GM19467 (cell line): ENCODE measurements around the gene NUDCD2.
A peak's percentile ranks its signal among the peaks of the same experiment; 100 is the strongest.

Source experiments
- ATAC-seq: cut with Tn5 transposase; IDR thresholded peaks from one replicate; pipeline ENCODE4 v1.9.1; 2021; ENCODE audit warnings: mild to moderate bottlenecking, moderate library complexity; ENCODE audit not compliant: unreplicated experiment

NUDCD2 gene, protein sequence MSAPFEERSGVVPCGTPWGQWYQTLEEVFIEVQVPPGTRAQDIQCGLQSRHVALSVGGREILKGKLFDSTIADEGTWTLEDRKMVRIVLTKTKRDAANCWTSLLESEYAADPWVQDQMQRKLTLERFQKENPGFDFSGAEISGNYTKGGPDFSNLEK

DNA sequence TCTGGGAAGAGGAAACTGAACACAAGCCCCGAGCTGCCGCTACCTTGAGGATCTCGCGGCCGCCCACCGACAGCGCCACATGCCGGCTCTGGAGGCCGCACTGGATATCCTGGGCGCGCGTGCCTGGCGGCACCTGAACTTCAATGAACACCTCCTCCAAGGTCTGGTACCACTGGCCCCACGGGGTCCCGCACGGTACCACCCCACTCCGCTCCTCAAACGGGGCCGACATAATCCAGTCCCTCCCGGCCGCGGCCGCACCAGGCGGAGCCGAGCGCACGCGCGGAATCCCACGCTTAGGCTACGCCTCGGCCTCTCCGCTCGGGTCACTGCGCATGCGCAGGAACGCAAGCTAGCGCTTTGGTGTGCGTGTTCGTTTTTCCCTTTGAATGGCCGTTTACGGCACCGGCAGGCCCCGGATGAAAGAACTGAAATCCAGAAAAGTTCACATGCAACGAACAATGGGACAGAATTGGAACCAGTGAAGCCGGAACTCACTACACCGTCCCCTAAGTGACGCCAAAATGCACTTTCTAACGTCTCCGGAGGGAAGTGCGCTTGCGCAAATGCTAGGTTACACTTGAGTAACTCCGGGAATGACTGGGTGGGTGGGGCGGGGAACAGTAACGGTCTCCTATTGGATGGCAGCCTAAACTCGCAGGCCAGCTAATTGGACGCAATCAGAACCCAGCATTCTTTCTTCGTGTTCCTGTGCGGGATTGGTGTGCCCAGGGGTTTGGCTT lies at the start of gene NUDCD2:
Gene NUDCD2, minus strand, starts transcription at position 284 of the 743 bp plus-strand sequence. Its CDS starts 52 bp downstream, at position 232.
- ATAC-seq, result peak; percentile 83

DNA sequence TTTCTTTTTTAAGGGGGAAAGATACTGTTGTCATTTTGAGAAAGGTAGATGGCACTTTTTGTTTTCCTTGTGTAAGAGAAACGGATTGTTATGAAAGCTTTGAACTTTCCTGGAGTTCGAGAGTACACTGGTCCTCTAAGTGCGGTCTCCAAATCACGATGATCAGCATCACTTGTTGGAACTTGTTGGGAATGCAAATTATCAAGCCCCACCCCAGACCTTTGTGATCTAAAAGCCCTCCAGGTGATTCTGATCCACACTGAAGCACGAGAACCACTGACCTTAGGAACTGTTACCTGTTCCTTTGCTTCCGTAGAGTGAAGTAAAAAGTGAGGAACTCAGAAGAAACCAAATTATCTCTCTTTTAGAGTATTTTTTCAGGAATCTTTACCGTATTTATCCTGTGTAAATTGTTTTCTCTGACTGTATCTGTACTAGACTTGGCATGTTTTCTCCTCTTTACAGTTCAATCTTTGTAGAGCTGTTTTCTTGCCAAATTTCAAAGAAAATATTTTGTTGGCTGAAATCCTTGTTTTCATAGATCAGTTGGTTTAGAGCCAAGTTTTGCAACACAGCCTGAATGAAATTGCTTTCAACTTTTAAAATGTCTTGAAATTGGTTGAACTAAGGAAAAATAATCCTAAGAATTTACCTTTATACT lies 49.5 kb upstream of the NUDCD2 start:
- no peak for ATAC-seq

DNA sequence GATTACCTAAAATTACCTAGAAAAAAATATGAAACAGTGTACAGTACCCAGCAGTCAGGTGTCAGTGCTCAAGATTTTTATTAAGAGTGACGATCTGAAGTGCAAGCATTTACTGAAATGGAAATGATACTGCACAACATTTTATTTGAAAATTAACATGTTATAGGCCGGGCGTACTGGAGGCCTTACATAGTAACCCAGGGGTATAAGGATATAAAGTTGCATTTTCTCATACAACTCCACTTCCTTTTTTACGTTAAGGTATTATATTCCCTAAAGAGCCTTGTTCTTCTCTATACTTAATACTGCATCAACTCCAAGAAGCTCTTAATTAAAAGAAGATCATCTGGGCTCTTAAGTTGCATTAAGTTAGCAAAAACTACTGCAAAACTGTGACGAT lies 48.9 kb upstream of the NUDCD2 start:
- ATAC-seq, result no peak

DNA sequence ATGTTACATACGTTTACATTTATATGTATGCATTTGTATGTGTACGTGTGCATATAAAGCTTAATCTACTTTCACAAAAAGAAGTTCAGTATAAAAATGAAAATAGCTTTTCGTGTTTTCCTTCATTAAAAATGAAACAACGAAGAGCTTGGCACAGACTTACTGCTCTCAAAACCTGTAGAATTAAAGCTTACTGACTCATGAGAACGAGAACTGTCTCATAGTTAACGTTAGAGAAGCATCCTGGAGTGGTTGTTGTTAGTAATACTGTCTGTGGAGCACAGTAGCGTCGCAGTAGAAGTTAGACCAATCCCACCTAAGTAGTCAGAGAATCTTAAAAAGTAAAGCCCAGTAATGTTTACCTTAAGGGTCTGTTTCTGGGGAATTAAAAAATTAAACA lies 46.8 kb upstream of the NUDCD2 start:
- ATAC-seq, result no peak

DNA sequence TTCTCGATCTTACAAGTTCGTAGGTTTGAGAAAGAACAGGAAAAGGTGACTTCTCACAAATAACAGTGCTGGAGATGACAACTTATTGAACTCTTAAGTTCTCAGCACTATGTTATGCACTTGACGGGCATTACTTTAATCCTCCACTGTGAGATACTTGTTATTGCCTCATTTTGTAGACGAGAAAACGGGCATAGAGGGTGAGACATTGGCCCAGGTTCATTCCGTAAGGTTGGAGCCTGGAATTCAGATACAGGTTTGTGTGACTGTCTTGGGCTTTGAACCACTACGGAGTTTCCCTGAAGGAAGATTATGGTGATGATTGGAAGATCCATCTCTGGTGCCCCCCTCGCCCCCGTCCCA lies 46.2 kb upstream of the NUDCD2 start:
- peak; percentile 7 for ATAC-seq

DNA sequence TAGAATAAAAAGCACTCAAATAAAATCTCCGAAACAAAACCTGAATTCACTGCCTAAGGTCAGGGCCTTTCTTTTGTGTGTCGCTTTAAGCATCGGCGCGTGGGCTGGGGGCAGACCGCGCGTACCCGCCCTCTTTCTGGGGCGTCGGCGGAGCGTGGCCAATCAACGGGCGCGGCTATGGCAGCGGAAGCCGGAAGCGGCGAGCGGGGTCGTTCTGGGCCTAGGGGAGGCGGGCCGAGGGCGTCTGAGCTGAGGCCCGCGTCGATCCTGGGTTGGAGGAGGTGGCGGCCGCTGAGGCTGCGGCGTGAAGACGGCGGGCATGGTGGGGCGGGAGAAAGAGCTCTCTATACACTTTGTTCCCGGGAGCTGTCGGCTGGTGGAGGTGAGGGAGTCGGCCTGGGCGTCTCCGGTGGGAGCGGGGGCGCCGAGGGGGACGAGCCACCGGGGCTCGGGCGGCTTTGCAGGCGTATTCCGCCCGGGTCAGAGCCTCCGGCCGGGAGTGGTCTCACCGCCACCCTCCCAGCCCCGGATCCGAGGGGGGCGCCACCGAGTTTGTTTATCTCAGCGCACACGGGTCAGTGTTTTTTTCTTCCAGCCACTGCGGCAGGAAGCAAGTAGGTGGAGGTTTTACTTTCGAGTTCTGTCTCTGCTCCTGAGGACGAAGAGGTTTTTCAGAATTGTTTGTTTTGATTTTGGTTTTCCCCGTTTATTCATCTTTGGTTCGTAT lies 45.6 kb upstream of the NUDCD2 start, which contains the start of gene MAT2B:
Gene MAT2B, plus strand, starts transcription at position 252 of the 727 bp plus-strand sequence. Its CDS starts 68 bp downstream, at position 320.
- peak; percentile 94 for ATAC-seq

DNA sequence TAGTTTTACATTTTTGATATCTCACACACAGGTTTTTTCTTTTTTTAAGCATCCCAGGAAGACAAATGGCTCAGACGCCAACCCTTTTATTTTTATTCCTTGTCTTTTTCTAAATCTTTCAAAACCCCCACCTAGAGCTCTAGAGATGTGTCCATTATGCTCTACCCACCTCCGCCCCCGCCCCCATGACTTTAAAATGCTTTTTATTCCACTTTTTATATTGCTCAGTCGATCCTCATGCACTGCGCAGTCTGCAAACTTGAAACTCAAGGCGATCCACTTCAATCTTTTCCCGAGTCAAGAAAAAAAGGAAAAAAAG lies 45.1 kb upstream of the NUDCD2 start:
- no peak for ATAC-seq

DNA sequence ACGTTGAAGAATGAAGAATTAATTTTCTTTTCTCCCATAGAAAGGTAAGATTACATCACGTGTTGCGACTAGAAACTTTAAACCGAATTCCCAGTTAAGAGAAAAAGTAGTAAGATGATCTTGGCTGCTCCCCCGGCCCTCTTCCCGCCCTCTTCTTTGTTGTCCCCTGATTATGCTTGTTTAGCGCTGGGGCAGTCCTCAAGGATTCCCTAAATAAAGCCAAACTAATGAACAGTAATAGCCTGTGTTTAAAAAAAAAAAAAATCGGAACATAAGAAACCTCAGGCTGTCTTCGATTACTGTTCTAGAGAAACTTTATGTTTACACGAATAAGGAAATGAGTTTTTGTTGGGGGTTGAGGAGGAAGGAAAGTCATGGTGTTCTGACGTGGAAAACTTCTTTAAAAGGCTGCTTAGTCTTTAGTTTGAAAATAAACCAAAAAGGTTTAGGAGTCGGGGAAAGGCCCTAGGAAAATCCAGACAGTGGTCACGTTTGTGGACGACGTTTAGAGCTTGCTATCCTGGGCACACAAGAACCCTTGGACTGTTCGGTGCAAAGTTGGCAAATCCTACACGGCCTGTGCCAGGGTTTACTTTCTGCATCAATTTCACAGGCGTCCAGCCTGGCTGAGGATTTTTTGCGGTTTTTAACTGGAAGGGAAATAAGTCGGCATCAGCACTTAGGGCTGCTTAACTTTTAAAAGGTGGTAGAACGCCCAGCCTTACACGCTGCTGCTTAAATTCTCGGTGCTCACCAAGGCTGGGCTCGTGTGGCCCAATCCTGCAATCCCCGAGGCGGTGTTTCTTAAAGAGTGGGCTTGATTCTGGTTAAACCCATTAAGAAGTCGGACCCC lies 44.4 kb upstream of the NUDCD2 start:
- no peak for ATAC-seq

DNA sequence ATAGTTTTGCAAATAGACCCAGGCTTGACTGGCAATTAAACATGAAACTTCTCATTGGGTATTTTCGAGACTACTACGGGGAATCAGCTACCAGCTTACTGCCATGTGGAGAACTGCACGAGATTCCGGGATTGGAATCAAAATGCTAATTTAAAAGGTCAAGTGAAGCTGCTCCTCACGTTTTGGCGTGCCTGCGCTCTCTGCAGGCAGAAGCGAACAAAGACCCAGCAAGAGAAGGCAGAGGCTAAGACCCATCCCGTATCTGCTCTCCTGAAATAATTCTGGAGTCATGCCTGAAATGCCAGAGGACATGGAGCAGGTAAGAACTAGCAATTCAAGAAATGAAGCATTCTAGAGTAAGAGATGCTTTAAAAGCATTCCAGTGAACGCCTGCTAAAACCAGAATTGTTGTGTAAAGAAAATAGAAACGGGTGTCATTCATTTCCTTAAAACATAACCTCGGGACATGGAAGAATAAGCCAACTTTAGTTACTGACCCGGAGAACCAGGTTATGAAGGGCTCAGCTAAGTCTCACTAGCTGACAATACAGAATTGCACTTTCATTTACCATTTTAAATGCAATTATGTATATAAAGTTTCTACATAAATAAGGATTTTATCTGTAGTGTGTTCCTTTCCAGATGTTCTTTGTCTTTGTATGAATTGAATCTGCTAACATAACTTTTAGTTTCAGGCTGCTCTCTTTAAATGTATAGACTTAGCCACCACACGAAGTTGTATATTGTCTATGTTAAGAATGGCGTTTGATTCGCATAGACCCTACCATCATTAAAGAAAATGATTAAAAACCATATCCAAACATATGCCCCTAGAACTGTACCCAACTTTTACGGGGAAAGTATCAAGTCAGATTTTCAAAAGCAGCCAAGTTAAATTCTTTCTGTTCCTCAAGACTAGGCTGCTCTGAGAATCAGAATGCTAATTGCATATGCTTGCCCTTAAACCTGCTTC lies 43.5 kb upstream of the NUDCD2 start:
- ATAC-seq, result no peak

DNA sequence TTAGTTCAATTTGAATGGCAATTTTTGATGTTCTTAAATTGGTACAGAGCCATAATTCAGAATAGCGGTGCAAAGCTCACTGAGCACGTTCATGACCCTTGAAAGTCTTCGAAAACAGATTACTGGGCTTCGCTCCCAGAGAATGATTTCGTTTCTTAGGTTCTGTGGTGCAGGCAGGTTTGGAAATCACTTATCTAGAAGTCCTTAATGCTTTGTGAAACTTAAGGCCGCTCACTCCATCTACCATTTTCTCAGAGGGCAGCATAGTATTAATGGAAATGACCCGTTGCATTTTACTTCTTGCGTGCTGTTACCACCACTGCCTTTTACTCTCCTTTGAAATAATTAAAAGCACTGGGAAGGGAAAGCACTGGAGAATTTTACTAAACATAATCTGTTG lies 42.6 kb upstream of the NUDCD2 start:
- ATAC-seq, result no peak

DNA sequence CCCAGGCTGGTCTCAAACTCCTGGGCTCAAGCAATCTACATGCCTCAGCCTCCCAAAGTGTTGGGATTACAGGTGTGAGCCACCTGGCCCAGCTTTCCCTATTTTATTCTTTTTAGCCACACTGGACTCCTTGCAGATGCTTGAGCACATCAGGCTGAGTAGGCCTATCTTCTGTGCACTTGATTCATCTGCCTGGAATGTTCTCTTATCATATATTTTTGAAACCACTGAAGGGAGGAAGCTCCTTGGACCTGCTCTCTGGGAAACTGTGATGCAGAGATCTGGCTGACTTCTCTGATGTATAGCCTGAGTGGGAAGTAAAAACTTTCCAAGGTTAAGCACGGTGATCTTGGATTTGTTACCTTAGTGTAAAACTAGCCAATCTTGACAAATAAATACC lies 39.0 kb upstream of the NUDCD2 start:
- ATAC-seq, result no peak

DNA sequence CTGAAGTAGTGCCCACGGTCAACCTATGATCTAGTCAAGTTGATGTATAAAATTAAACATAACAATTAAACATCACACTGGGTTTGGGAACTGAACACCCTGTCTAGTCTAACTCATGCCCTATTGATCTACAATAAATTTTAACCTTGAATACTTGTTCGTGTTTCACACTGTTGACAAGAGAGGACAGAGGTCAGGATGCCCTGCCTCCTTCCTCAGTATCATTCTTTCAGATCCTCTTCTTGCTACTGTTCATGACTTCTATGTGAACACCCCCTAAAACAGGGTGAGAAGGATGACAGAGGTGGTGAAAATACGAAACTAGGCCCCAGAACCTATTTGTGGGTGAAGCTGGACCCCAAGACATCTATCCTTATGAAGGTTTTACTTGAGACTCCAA lies 37.4 kb upstream of the NUDCD2 start:
- ATAC-seq, result no peak

DNA sequence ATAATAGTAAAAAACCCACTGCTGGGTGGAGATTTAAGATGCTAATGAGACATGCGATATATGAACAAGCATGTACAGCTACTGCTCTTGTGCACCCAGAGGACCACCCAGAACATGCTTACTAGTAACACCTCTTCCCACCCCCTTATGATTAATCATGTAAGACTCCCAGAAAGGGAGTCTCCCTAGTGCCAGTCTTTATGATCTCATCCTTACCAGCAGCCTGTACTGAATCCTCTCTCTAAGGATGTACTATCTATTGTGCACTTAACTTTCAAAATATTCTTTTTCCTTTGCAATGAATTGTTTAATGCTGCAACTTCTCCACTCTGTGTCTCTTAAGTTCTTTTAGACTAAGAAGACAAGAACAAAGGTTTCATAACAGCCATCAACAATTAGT lies 36.4 kb upstream of the NUDCD2 start:
- ATAC-seq, result no peak

DNA sequence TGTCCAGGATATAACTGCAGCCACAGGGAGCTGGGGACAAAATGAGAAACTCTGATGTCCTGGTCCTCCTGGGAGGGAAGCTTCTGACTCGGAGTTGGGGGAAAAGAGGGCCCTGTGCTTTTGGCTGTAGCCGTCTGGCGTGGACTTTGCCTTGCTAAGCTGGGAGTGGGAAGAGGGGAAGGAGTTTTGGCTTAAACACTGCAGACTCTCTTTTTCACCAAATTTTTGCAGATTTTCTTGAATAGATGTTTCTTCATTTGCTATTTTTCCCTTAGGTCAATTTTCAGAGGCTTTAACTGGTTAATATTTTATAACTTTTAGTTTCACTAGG lies 29.8 kb upstream of the NUDCD2 start:
- no peak for ATAC-seq

DNA sequence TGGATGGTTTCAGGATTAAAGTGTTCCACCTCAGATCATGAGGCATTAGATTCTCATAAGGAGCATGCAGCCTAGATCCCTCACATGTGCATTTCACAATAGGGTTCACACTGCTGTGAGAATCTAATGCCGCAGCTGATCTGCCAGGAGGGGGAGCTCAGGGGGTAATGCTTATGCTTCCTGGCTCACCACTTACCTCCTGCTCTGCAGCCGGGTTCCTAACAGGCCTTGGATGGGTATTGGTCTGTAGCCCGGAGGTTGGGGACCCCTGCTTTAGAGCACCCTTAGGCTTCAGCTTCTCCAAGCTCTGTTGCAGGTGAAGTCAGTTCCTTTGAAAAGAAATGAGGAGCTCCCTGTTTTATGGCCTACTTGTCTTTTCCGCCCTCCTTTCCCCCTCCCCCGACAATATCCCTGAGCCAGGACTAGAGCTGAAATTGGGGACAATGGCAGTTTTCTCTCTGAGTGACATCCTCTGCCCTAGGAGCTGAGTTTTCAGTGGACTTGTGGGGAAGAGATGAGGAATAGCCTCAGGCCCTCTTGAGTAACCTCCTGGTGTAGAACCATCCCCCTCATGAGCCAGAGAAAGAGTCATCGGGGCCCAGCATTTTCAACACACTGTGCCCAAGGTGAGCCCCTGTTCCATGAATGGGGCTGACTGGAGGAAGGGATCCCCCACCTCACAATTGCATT lies 29.3 kb upstream of the NUDCD2 start:
- ATAC-seq, result no peak

DNA sequence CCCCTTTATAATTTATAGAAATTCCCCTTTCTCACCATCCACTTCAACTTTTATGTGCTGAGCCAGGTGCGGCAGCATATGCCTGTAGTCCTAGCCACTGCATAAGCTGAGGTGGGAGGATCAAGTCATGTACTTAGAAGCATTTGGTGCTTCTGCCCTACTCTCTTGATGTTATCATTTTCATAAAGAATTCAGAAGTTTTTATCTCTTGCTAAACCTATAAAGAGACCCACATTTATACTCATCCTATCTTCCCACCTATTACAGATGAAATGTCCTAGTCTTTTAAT lies 19.0 kb upstream of the NUDCD2 start:
- ATAC-seq, result no peak

DNA sequence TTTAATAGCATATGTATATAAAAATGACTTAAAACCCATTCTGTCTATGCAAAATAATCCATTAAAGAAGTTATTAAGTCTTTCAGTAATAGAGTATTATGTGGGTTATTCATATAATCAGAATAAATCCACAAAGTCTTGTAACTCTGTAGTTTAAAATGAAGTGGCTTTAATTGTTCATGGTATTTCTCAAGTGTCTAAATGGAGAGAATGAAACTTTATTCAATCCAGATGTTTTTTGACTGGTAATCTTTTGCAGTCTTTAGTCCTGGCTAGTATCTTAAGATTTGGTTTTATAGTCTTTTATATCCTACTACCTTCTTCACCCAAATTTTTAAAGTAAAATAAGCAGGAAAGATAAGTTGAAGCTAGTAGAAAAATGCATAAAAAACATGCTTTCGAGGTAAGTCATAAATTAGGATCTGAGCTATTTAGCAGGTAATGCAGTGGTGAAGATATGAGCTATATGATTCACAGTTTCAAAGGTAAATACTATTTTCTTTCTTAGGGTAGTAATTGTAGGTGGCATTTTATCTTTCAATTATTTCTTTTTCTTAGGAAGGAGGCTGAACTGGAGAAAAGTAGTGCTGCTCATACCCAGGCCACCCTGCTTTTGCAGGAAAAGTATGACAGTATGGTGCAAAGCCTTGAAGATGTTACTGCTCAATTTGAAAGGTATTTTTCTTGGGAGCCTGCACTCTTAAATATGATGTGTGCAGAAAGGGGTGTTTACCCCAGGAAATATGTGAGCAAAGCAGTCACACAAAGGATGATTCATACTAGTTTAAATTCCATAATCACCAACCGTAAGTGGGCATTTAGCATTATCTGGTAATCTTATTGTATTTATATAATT lies 18.5 kb upstream of the NUDCD2 start:
- ATAC-seq, result no peak

DNA sequence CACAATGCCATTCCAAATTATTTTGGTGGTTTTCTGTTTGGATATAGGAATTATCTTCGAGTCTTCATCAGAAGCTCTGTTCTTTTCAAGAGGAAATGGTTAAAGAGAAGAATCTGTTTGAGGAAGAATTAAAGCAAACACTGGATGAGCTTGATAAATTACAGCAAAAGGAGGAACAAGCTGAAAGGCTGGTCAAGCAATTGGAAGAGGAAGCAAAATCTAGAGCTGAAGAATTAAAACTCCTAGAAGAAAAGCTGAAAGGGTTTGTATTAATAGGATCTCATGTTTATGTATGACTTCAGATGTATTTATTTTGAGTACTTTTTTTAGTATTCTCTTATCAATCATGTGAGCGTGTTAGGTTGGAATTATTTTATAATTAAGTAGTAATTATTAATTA lies 15.5 kb upstream of the NUDCD2 start:
- ATAC-seq, result no peak
